Measurements from ENCODE around the gene GPX4.

Gene GPX4

DNA sequence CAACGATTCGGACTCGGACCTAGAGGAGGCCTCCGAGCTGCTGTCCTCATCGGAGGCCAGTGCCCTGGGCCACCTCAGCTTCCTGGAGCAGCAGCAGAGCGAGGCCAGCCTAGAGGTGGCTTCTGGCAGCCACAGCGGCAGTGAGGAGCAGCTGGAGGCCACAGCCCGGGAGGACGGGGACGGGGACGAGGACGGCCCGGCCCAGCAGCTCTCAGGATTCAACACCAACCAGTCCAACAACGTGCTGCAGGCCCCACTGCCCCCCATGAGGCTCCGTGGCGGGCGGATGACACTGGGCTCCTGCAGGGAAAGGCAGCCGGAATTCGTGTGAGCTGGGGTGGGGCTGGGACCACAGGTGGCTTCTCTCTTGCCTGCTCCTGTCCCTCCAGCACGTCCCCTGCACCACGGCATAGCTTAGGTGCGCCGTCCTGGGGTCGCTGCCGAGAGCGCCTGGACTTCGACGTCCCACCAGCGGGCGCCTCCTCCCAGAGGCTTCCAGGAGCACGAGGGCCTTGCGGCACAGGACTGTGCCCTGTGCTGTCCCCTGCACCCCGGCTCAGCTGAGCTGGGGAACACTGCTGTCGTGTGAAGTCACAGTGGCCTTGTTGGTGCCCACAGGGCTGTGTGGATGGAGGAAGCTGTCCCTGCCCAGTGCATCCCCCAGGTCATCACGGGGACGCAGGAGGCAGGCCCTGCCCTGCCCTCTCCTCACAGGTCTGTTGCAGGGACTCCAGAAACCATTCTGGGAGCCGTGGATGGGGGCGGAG is 17.9 kb upstream of the GPX4 start:
- DNase-seq = no peak

DNA sequence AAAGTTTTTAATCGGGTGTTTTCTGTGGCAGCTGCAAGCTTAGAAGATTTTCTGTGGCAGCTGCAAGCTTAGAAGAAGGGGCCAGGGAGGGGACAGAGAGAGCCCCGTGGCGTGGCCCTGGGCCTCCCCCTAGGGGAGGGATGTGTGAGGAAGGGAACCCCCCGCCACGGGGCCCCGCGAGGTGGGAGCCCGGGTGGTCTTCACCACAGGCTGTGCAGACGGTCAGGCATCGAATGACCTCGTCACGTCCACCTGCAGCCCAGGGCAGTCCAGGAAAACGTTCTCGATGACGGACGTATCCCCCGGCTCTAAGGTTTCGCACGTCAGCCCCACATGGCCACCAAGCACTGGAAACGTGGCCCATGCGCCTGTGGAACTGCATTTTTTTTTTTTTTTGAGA is 17.2 kb upstream of the GPX4 start:
- no peak for DNase-seq

DNA sequence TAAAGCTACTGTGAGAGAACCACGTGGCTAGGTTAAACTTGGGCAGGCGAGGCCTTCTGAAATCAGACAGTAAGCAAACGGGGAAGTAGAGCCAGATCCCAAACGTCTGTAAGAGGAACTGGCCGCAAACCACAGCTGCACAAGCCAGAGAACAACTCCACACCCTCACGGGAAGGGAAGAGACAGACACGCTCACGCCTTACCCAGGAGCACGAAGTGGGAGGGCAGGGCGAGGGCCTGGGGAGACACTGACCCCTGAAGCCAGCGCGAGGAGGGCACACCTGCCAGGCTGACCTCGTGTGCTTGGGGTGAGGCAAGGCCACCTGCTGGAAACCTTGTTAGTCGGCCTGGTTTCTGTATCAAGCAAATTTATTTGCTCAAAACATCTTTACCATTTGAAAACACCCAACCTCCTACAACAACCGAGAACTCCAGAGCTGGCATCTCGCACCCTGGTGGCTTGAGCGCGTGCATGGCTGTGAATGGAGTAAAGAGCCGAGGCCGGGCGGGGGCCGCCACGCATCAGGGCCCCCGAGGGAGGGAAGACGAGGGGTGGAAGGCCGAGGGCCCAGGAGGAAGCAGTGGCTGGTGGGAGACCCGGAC is 15.9 kb upstream of the GPX4 start:
- no peak for DNase-seq

DNA sequence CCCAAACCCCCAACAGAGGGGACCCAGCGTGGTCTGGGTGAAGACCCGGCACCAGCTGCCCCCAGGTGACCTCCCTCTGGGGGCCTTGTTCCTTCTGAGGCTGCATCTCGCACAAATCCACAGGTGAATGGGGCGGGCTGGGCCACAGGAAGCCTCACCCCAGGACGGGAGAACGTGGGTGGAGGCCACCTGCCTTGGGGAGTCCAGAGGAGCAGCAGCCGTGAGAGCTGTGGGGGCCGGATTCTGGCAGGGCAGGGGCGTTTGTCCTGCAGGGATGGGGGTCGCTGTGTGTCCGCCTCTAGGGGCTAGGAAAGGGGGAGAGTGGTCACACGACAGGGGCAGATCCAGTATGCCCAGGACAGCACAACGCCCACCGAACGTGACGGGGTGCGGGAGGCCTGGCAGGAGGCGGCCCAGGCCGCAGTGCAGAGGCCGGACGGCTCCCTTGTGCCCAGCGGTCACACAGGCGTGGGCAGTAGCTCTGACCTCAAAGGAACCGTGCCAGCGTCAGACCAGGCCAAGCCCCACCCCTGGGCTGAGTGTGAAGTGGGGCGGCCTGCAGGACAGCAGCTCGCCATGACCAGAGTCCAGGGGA is 15.3 kb upstream of the GPX4 start:
- no peak for DNase-seq

DNA sequence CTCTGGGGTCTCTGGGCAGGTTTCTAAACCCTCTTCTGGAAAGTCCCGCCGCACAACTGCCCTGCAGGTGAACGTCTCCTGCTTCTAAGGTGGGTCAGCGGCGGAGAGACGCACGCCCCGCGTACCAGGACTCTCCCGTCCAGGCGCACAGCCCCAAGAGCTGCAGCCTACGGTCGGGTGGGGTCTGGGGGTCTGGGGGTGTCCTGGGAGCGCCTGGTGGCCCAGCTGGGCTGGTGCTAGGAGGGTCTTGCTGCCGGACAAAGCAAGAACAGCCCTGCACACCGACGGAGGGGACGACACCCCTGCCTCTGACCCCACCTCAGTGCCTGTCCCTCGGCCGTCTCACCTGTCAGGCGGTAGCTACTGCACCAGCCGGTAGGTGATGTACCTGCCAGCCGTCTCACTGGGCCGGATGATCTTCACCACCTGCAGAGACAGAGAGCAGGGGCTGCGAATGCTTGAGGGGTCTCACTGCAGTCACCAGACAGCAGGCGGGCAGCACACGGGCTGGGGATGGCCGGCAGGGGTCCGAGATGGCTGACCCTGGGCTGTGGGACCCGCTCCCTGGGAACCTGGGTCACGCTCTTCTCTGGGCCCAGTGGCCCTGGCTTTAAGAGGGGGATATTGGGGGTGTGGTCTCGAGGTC is 14.5 kb upstream of the GPX4 start:
- peak; percentile 51 for DNase-seq

DNA sequence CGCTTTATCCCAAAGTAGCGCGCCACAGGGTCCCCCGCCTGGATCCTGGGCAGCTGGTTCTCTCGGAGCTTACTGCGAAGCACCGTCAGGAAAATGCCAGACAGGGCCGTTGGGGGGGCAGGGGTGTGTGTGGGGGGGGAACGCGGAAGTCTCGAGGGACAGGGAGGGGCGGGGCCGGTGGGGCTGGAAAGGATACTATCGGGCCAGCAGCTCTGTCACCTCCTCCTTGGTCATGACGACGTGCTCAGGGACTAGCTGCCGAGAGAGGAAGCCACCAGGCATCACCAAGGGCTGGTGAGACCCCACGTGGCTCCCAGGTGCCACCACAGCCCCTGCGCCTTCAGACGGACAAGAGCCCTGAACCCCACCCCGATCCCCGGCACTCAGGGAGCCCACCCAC is 13.9 kb upstream of the GPX4 start:
- DNase-seq = no peak

DNA sequence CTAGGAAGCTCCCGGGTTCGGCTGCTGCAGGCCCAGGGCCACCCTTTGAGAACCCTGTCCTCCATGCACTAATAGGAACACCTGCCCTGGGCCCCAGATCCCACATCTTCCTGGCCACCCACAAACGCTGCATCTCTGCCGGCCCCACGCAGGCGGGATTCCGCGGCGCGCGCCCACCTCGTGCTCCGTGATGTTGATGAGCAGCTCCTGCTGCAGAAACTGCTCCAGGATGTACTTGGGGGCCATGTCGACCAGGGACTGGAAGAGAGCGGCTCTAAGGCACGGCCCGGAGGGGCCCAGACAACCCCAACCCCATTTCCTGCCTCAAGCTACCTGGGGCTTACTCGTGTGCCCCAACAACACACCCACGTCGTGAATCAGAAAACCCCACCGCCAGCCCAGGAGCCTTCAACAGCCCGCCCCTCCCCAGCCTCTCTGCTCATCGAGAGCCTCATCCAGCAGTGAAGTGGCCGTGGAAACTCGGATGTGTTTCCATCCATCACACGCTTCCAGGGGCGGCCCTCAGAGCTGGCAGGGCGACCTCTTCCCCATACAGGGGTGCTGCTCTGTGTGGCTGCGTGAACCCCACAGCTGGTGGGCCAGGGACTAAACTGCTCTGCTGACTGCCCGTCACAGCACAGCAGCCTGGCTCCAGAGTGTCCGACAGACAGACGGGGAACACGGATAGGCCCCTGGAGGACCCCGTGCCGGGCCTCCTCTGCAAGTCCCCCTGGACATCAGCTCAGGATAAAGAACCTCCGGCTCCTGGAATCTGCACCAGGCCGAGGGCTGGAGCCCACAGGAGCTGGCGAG is 12.9 kb upstream of the GPX4 start:
- DNase-seq = no peak

DNA sequence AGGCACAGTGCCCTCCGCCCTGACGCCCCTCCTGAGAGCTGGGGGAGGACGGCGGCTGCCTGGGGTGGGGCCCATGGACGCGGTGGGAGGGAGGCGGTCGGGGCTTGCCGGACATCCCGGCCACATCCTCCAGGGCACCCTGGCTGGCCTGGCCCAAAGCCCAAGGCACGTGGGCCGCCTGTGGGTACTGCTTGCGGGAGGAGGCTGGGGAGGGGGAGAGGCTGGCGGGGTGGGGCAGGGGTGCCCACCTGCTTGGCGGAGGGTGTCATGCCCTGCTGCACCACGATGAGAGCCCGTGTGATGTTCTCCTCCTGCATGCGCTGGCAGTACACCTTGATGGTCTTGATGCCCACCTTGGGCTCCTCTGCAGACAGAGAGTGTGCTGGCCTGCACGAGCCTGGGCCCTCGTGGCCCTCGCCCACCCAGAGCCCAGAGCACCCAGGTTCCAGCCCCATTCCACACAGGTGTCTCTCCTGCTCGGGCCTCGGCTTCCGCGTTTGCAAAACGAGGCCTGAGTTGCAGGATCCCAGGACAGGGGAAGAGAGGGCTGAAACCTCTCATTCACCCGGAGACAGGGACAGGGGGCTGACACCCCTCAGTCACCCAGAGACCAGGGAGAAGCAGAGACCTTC is 12.1 kb upstream of the GPX4 start:
- no peak for DNase-seq

DNA sequence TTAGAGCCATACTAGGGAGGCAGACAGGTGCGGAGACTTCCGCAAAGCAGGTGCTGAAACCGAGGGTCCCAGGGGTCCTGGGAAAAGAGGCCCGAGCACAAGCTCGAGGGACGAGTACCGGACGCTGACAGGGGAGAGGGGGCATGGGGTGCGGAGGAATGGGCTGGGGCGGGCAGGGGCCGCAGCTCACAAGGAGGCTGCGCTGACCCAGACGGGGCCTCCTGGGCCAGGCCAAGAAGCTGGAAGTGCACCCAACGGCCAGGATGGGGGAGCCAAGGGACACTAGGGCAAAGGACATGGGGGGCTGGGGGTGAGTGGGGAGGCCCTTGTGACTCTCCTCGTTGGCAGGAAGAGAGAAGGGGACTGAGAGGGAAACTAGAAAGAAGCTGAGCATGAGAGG is 10.5 kb upstream of the GPX4 start:
- no peak for DNase-seq

DNA sequence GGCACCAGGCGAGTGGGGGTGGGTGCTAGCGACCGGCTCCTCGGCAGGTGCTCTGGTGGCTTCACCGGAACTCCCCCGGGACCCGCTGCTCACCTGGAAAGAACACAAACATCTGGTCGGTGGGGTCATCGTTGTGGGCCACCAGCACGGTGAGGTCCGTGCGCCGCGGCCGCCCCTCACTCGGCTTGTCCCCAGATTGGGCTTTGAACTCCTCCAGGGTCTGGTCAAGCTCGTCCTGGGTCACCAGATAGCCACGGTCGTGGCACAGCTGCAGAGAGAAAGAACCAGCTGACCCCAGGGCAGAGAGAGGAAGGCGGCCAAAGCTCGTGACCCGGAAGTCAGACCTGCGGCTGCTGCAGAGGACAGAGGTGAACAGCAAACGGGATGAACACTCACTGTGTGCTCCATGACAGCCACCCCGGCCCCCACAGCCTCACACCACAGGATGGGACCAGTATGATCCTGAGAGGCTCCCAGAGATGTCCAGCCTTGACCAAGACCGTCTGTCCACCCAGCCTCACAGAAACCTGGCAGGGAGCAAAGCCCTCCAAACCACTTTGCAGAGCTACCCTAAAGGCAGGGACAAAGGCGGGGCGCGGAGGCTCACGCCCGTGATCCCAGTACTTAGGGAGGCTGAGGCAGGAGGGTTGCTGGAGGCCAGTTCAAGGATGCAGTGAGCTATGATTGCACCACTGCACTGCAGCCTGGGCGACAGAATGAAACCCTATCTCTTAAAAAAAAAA is 9.8 kb upstream of the GPX4 start:
- no peak for DNase-seq

DNA sequence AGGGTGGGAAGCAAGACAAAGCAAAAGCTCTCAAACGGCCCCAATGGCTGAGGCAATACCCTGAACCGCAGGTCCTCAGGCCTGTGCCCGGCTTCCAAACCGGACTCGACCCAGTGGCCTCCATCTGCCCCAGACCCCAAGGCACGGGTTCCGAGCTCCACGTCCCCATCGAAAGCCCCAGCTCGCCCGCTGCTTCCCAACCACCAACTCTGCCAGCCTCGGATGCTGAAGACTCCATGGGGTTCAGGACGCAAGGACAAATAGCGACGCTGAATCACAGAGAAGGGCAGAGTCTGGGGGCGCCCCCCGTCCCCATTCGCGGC is 9.2 kb upstream of the GPX4 start:
- DNase-seq = no peak

DNA sequence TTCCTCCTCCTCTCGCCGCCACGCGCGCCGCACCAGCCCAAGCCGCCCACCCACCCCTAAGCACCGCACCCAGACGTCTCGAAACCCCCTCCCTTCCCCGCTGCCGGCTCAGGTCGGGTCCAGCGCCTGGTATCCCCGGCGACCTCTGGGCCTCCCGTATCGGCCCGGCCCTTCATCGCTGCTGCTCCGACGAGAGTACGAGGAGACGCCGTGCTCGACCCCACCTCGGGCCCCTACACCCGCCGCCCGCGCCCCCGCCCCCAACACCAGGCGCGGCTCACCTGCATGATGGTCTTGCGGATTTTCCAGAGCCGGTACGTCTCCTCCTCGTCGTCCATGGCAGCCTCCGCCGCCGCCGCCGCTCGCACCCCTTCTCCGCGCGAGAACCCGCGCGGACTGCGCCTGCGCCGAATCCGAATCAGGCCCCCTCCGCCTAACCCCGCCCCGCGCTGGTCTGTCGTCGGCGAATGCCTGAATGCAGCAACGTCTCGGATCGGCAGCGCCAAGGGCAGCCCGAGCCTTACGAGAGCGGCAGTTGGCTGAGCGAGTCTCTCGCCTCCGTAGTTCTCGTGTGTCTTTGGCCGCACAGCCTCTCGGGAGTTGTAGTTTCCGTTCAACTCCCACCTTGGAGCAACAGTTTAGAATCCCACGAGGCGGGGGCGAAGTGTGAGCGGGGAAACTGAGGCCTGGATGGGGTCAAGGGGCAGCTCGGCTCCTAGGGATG is 8.7 kb upstream of the GPX4 start, which contains the start of gene POLR2E:
Gene POLR2E, minus strand, starts transcription at position 398 of the 724 bp plus-strand sequence. Its CDS starts 60 bp downstream, at position 338.
- peak; percentile 99 for DNase-seq

DNA sequence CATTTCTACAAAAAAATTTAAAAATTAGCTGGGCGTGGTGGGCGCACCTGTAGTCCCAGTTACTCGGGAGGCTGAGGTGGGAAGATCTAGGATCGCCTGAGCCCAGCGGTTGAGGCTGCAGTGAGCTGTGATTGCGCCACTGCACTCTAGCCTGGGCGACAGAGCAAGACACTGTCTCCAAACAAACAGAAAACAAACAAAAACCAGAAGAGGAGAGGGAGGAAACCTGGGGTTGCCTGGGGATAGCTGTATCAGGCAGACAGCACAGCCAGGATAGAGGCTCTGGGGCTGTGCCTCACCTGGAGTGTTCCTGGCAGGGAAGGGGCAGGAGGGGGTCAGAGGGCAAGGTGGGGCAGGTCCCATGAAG is 6.0 kb upstream of the GPX4 start:
- DNase-seq = no peak

DNA sequence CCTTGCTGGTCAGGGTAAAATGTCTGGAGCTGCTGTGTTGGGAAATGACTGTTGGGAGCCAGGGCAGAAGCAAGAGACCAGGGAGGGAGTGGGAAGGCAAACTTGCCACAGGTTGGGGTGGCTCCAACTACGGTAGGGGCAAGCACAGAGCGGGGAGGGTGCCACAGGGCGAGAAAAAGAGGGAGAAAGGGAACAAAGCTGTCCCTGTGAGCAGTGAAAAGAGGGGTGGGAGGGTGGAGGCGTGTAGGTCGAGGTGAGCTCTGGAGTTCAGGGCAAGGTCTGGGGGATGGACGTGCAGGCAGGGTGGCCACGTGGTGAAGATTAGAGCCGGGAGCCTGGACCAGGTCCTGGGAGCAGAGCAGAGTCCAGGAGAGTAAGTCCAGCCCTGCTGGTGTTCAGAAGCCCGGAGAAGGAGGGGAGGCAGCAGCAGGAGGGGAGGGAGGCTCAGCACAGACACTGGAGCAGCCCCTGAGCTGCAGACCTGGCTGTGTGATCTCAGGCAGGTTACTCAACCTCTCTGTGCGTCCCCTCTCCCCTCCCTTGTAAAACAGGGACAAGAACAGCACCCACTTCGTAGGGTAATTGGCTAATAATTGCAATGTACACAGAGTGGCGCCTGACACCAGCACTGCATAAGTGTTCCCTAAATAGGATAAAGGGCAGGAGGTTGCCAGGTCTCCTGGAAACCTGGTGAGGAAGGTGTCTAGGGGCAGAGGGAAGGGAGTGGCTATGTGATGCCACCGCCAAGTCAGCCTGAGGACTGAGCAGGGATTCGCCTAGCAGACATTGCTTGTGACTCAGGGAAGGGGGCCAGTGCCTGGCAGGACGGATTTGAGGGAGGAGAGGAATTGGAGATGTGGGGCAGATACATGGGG is 5.4 kb upstream of the GPX4 start:
- DNase-seq = peak; percentile 71

DNA sequence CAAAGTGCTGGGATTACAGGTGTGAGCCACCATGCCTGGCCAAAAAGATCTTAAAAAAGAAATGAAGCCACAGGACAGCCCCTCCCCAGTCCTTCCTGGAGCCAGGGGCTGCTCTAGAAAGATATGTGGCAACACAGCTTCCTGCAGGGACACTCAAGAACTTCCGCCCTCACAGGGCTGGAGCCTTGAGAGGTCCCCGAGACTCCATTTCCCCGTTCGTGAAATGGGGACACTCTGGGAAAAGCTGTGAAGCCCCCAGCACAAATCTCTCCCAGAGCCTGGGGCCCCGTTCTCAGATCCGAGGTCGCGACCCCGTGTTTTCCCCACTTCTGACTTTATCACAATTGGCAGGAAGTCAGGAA is 2.5 kb upstream of the GPX4 start:
- no peak for DNase-seq

DNA sequence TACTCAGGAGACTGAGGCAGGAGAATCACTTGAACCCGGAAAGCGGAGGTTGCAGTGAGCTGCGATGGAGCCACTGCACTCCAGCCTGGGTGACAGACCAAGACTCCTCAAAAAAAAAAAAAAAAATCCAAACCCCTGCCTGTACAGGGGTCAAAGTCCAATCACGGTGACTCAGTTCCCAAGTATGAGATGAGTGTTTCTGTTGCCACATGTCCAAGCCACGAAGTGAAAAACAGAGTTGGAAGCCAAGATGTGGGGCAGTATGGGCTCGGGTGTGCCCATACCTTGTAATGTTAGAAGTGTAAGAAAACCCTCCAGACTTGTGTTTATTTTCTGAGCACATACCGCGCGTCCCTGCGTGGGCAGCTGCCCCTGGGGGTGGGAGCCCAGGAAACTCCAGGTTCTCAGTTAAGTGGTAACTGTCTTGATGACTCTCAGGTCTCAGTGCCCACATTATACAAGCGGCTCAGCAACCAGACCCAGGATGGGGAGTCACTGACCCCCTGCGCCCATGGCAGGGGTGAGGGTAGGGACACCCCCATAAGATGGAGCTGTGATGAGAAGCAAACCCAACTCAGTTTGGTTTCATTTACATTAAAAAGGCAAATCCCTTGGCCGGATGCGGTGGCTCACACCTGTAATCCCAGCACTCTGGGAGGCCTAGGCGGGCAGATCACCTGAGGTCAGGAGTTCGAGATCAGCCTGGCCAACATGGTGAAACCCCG is 1.2 kb upstream of the GPX4 start:
- peak; percentile 94 for DNase-seq

DNA sequence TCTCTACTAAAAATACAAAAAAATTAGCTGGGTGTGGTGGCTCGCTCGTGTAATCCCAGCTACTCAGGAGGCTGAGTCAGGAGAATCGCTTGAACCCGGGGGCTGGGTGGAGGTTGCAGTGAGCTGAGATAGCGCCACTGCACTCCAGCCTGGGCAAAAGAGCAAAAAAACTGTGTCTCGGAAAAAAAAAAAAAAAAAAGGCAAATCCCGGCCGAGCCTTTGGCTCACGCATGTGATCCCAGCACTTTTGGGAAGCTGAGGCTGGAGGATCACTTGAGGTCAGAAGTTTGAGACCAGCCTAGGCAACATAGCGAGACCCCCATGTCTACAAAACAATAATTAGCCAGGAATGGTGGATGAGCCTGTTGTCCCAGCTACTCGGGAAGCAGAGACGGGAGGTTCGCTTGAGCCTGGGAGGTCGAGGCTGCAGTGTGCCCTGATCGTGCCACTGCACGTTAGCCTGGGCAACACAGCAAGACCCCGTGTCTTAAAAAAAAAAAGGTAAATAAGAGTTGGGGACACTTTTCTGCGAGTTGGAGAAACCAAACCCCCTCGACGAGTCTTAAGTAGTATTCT is 574 bp upstream of the GPX4 start:
- no peak for DNase-seq

DNA sequence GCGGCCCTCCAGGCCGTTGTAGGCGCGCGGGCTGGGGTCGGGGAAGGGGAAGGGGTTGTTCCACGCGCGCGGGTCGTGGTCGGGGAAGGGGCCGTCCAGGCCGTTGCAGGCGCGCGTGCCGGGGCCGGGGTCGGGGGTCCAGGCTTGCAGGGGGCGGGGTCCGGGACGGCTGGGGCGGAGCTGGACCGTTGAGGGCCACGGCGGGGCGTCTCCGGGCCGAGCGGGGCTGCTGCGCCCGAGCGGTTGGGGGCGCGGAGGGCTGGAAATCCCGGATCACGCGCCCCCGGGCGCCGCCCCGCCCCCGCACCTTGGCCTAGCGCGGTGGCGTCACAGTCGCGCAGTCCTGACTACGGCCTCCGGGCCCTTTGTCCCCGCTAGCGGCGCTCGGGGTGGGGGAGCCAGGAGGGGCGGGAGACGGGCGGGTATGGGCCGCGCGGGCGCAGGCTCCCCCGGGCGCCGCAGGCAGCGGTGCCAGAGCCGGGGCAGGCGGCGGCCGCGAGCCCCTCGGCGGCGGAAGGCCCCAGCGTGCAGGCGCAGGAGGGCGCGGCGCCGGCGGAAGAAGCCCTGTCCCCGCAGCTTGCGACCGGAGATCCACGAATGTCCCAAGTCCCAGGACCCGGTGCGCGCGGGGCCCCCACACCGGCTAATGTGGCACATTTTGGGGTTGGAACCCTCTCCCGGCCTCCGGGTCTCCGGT is 665 bp downstream of the GPX4 start:
- DNase-seq = peak; percentile 83
